Measurements from ENCODE around the gene AHDC1. TPM values are rescaled to one million over a fixed set of nuclear protein-coding genes. Genes with fewer than 3 reads are reported as not detected.
A peak's percentile ranks its signal among the peaks of the same experiment; 100 is the strongest.

AHDC1 gene
- total and polyA plus RNA-seq, 2 of the 13 experiments (the other 11 are each of a cell fraction or from before 2014, with no cell fraction given): 1.0 to 2.7 TPM

- TF ChIP-seq CSRNP1 (CRISPR knock-in tag; IDR thresholded peaks at IDR 0.05) (no peak), PATZ1 (CRISPR knock-in tag; IDR thresholded peaks at IDR 0.05) (0 out of 2 replicates have a peak, but pooled peaks have one; percentile 36), TFDP1 (CRISPR knock-in tag; IDR thresholded peaks at IDR 0.05; ENCODE audit: borderline replicate concordance) (no peak), ZNF780A (CRISPR knock-in tag; IDR thresholded peaks at IDR 0.05) (no peak), BHLHE40 (IDR thresholded peaks at IDR 0.05; ENCODE audit: low read length) (no peak), THAP9 (CRISPR knock-in tag; IDR thresholded peaks at IDR 0.05; ENCODE audit: borderline replicate concordance) (no peak), ZNF260 (CRISPR knock-in tag; IDR thresholded peaks at IDR 0.05; ENCODE audit: borderline replicate concordance, low read depth) (no peak), ZUFSP (CRISPR knock-in tag; IDR thresholded peaks at IDR 0.05; ENCODE audit: borderline replicate concordance) (no peak), NONO (IDR thresholded peaks at IDR 0.05) (no peak), NONO (CRISPR knock-in tag; conservative IDR thresholded peaks at IDR 0.05) (no peak), ZC3H13 (CRISPR knock-in tag; IDR thresholded peaks at IDR 0.05) (peak; percentile 79), RBFOX2 (IDR thresholded peaks at IDR 0.05; ENCODE audit: low read depth, low read length) (0 out of 2 replicates have a peak, but pooled peaks have one; percentile 19), HNRNPUL1 (IDR thresholded peaks at IDR 0.05; ENCODE audit: low read depth, low read length) (no peak)
Observed at GRCh38 chr1:27547220-27548116, 56.5 kb downstream of the AHDC1 start (continued).

Data from HepG2 (cell line).